GF-D8 (cell line): ENCODE measurements around the gene FASN.

ENCODE experiments used
- DNase-seq: peaks from one replicate; lab custom pipeline; 2025; lab: John Stamatoyannopoulos, UW

Gene FASN

DNA sequence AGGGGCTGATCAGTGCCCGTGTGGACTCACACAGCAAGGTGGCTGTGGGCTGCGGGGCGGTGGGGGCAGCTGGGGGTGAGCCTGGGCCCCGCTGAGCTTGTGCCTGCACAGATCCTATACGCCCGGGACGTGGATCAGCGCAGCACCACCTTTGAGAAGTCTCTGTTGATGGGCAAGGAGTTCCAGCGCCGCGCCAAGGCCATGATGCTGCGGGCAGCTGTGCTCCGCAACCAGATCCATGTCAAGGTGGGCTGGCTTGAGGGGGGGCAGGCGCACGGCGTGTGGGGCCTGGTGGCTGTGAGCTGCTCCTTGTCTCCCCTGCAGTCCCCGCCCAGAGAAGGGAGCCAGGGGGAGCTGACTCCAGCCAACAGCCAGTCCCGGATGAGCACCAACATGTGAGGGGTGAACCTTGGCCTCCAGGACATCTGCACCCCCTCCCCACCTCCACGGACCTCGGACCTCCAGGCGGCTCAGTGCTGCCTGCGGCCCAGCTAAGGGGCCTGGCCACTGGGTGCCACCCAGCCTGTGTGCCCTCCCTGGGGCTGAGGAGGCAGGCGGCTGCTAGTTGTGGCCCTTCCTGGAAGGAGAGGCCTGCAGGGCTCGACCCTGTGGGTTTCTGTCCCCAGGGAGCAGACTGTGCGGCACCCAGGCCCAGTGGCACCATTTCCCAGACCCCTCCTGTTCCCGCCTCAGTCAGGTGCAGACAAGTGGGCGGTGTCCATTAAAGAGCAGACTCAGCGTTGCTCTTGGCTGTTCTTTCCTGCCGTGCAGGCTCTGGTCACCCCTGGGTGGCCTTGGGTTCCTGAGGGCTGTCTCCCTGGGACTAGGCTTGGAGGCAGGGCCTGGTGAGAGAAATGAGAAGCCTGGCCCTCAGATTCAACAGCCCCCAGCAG is 41.1 kb downstream of the FASN start:
- DNase-seq, result no peak

- DNase-seq, result no peak
These were observed 41.9 kb downstream of the FASN start for GRCh38 chr17:82055965-82056728.

DNA sequence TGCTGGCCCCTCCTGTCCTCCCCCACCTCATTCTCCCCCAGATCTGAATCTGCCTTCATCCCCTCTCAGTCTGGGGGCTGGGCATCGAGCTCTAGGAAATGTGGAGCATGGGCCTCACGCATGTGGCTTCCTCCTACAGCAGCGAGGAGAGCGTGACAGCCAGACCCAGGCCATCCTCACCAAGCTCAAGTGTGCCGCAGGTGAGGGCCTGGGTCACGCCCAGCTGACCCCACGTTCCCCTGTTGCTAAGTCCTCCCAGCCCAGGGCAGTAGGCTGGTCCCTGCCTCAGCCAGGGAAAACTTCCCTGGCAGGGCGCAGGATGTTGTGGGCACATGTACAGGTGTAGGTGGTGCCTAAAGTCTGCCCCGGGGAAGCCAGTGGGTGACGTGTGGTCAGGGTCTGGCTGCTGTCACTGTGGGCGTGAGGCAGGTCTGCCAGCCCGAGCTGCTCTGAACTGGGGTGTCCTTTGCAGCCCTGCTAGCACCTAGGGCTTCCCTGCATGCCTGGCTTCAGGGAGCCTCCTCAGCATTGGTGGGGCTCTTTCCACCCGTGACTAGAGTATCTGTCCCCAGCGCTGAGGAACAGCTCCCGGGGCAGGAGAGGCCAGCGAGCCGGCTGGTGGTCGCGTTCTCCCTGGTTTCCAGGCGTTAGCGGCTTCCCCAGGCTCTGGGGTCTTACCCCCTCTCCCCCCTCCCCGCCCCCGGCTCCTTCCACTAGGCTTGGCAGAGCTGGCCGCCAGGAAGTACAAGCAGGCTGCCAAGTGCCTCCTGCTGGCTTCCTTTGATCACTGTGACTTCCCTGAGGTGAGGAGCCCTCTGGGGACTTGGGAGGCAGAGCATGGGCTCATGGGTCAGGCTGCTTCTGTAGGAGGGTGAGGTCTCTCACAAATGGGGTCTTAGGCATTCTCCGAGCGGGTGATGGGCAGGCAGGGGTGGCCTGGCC is 42.7 kb downstream of the FASN start:
- no peak for DNase-seq

GRCh38 chr17:82054351-82055022 is 43.5 kb downstream of the FASN start:
- DNase-seq, result no peak

- DNase-seq, result no peak
These were observed 44.3 kb downstream of the FASN start for GRCh38 chr17:82053556-82054263.

DNA sequence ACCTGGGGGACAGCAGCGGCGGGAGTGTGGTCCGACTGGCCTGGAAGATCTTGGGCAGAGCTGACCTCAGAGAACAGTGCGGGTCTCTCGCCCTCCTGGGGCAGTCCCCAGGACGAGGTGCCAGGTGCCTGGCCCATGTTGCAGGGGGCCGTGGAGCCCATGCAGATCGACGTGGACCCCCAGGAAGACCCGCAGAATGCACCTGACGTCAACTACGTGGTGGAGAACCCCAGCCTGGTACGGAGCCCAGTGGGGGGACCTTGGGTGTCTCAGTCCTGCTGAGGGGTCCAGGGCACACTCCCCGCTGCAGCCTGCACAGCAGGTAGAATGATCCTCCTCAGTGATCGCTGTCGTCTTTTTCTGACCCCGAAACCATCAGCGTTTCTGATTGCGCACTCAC is 44.9 kb downstream of the FASN start:
- no peak for DNase-seq

GRCh38 chr17:82052638-82053059 is 45.4 kb downstream of the FASN start:
- no peak for DNase-seq

DNA sequence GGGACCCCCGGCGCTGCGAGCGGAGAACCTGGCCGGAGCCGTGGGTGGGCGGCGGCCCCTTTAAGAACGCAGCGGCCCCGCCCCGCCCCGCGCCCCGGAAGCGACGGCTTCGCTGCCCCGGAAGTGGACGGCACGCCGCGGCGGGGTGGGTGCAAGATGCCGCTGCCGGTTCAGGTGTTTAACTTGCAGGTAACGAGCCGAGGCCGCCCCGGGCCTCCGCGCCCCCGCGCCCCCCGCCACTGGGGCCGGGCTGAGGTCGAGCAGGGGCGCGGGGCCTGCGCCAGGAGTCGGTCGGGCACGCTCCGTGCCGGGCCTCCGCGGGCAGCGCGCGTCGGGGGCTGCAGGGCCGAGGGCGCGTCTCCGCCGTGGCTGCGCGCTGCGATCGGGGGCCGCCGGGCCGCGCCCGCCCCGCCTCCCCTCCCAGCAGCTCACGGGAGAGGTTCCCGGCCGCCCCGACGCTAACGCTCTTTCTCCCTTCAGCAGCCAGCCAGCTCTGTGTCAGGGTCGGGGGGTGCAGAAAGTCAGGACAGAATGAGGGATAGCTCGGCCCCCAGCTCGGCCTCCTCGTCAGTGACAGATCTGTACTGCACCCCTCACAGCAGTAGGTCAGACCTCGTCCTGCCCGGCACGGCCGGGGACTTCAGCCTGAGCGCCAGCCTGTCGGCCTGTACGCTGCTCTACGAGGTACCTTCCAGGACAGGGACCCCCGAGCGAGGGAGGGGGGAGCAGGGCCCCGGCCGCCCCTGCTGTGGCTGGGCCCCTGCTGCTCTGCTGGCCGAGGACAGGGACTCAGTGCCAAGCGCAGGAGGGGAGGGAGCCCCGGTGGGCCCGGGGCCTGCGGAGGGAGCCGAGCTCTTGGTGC is 46.0 kb downstream of the FASN start, which contains the start of the genes GPS1 and RFNG:
TSS of gene GPS1 (plus strand) at position 123 of the 862 bp plus-strand sequence. CDS start at position 157, 34 bp downstream.
TSS of gene RFNG (minus strand) at position 36 of the 862 bp plus-strand sequence. CDS start 45 bp downstream, outside the sequence.
- DNase-seq, result no peak

- DNase-seq, result no peak
These were observed 47.0 kb downstream of the FASN start for GRCh38 chr17:82050761-82051641.

DNA sequence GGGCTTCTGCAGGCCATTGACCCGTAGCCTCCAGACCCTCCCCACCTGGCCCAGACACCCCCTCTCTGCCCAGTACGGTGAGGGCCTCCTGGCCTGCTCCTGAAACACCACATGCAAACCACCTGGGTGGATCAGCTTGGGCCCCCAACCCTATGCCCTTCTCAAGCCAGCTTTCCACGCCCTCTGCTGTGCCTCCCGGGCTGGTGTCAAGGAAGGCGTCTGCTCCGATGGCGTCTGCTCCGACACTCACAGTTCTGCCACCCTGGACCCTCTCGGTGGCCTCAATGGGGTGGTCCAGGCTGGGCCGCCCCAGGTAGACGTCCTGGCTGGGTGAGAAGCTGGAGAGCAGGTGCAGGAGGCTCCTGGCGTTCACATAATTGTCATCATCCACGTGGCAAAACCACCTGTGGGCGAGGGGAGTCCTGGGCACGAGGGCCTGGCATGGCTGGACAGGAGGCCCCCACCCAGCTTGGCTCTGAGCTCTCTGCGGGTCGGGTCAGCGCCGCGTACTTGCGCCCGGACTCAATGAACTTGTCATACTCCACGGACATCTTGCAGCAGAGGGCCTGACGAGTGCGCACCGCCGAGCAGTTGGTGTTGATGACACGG is 47.8 kb downstream of the FASN start:
- DNase-seq, result no peak

GRCh38 chr17:82049521-82049971 is 48.5 kb downstream of the FASN start:
- DNase-seq, result no peak

GRCh38 chr17:82049106-82049505 is 48.9 kb downstream of the FASN start:
- DNase-seq, result no peak

DNA sequence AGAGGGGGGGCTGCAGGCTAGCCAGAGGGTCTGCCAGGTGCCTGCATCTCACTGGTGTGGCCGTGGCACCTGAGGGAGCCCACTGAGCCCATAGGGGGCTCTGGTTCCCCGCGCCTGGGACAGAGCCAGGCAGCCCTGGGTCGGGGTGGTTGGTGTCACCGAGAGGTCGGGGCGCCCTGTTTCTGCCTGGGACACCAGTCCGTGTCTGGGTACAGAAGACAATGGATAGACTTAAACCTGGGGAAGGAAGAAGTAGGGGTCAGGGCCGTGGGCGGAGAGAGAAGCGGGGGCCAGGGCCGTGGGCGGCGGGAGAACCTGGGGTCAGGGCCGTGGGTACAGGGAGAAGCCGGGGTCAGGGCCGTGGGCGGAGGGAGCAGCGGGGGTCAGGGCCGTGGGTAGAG is 49.5 kb downstream of the FASN start:
- DNase-seq, result no peak

GRCh38 chr17:82047914-82048570 is 50.0 kb downstream of the FASN start:
- DNase-seq, result no peak

- DNase-seq, result no peak
These were observed 50.7 kb downstream of the FASN start for GRCh38 chr17:82047379-82047778.

- no peak for DNase-seq
These were observed 51.1 kb downstream of the FASN start for GRCh38 chr17:82046903-82047302.

DNA sequence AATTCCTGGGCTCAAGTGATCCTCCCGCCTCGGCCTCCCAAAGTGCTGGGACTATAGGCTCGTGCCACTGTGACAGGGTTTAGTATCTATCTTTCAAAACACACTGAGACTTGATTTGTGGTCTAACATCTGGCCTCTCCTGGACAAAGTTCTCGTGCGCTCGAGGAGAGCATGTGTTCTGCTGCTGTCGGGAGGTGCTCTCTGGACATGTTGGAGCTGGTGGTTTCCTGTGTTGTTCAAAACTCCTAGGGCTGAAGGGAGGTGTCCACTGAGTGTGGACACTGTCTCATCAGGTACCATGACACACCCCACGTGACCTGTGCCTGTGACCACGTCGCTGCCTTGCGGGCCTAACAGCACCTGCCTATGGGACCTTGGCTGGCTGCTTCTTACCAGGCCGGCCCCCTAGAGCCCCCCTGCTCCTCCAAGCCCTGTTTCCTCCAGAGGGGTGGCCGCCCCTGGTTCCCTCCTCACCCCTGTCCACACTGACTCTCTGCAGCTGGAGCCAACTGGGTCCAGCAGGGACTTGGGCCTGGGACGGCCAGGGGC is 52.0 kb downstream of the FASN start:
- DNase-seq, result no peak
